Fibroblast of pulmonary artery (primary cell): ENCODE results near the gene CEP112.

Source experiments
- DNase-seq: peaks from one replicate; pipeline ENCODE4 v3.0.0-alpha.2; 2010; ENCODE audit warnings: low read depth
- H3K4me3 ChIP-seq: replicated peaks from 2 replicates; pipeline ENCODE4 v1.5.1; 2011; ENCODE audit warnings: low read depth, mild to moderate bottlenecking, control low read depth, low read length, moderate library complexity
- CTCF ChIP-seq: IDR thresholded peaks from 2 replicates; pipeline ENCODE4 v1.5.1; 2011; ENCODE audit warnings: mild to moderate bottlenecking, control low read depth, low read length, inconsistent platforms; ENCODE audit errors: missing control alignments

Gene CEP112

GRCh38 chr17:65659512-65659911 is 532.4 kb downstream of the CEP112 start:
- no peak for TF ChIP-seq CTCF

GRCh38 chr17:65657251-65657828 is 534.6 kb downstream of the CEP112 start:
- TF ChIP-seq CTCF: no peak
- no peak overlapping the region for H3K4me3 ChIP-seq
- DNase-seq: no peak

More at GRCh38 chr17:65659512-65659911, 532.4 kb downstream of the CEP112 start:
- no peak overlapping the region for H3K4me3 ChIP-seq
- DNase-seq: no peak

GRCh38 chr17:65656390-65657250 is 535.3 kb downstream of the CEP112 start:
- H3K4me3 ChIP-seq: no peak overlapping the region
- DNase-seq: peak; percentile 24
- TF ChIP-seq CTCF: no peak

GRCh38 chr17:65655706-65656105 is 536.2 kb downstream of the CEP112 start:
- no peak for TF ChIP-seq CTCF
- no peak overlapping the region for H3K4me3 ChIP-seq
- DNase-seq: no peak

GRCh38 chr17:65644545-65644944 is 547.4 kb downstream of the CEP112 start:
- H3K4me3 ChIP-seq: no peak overlapping the region
- no peak for TF ChIP-seq CTCF
- DNase-seq: no peak

GRCh38 chr17:65638221-65638975 is 553.5 kb downstream of the CEP112 start:
- no peak for TF ChIP-seq CTCF

More at GRCh38 chr17:65638221-65638975, 553.5 kb downstream of the CEP112 start:
- H3K4me3 ChIP-seq: no peak overlapping the region
- peak; percentile 46 for DNase-seq
